ENCODE measurements around the gene EN1.

GRCh38 chr2:118847762-118848172 lies 319 bp upstream of the EN1 start:
- TF ChIP-seq POLR2AphosphoS5 (IDR thresholded peaks at IDR 0.05; ENCODE audit: low read depth, low read length), result no peak
- TF ChIP-seq POLR2A (IDR thresholded peaks at IDR 0.05; ENCODE audit: low read depth, low read length), result no peak
